ENCODE results near the gene GRID1.
"Not testable (repeated sequence)": the region's sequence is repeated elsewhere in the genome, so short reads cannot be mapped to it uniquely, and the experiment has no call there.

GRID1 gene

DNA sequence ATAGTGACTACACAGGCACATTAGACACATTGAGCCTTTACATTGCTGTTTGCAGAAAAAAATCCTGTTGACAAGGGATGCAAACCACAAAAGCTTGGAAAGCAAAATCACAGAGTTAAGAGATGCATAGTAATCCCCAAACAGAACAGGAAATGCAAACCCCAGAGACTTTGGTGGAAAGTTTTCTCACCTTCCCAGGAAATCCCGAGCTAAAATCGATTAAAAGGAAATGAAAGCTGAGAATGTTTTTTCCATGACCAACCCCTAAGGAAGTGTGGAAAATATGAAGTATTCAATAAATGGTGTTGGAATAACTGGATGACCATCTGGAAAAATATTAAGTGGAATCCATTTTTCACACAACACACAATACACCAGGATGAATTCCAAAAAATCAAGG, 598.7 kb downstream of the GRID1 start:
- no peak for DNase-seq

DNA sequence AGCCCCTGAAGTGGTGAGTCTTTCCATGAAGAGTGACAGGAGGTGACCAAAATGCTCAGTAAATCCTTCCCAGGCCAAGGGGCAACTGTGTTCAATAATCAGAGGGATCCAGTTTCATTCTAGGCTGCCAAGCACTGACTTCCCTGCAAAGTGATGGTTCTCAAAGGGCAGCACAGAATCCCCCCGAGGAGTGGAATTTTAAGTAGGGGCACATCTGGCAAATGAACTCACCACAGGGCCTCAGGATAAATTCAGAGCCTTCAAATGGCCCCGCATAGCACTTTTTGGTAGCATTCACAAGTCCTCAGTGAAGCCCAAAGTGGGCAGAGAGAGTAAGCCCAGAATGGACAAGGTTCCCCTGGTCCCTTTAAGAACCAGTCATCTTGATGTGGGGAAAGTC, 602.5 kb downstream of the GRID1 start:
- DNase-seq = no peak

DNA sequence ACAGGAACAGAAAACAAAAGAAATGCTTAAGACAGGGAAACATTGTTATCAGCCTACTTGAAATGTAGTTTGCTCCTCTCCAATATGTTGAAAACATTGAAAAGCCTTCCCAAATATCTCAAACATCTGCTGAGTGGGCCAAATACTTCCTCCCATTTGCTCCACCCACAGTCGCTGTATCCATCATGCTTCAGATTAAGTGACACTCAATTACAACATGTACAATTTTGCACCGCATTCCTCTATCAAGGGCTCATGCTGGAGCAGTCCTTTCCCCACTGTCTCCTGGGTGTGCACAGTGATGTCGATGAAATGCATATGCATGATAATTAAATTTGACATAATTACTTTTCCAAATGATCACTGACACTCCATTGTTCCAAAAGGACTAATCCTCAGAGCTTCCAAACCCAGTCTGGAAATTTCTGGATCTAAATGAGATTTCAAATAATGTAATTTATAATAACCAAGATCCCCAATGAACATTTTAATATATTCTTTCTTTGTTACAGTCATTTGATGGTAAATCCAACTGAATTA, 604.6 kb downstream of the GRID1 start:
- no peak for DNase-seq

DNA sequence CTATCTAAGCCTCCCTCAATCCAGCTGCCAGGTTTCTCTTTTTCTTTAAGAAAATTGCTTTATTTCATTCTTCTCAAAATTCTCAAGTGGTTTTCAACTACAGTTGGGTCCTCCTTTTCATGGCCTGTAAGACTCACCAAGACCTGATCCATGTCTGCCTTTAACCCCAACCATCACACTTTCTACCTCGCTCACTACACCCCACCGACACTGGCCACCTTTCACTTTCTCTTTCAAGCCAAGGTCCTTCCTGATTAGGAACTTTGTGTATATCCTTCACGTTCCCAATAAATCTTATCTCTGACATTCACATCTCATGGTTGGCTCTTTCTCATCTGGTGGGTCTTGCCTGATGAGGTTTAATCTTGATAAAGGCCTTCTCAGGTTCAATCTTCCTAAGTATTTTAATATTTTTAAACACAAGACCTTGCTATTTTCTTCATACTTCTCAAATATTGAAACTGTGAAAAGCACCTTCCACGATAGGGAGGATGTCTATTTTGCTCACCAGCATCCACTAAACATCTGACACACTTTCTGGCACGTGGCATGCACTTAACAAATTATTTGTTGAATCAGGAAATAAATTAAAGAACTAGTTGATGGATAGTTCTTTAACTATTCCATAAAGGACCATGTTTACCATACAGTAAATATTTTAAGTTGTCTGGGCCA, 624.8 kb downstream of the GRID1 start:
- peak in 1 of 5 experiments; percentile 57 for DNase-seq

DNA sequence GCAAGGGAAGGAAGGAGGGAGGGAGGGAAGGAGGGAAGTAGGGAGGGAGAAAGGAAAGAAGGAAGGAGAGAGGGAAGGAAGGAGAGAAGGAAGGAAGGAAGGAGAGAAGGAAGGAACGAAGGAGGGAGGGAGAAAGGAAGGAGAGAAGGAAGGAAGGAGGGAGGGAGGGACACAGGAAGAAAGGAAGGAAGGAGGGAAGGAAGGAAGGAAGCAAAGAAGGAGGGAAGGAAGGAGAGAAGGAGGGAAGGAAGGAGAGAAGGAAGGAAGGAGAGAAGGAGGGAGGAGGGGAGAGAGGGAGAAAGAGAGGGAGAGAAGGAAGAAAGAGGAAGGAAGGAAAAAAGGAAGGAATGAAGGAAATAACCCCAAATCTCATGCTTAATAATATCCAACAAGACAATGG, 630.6 kb downstream of the GRID1 start:
- DNase-seq = no peak

DNA sequence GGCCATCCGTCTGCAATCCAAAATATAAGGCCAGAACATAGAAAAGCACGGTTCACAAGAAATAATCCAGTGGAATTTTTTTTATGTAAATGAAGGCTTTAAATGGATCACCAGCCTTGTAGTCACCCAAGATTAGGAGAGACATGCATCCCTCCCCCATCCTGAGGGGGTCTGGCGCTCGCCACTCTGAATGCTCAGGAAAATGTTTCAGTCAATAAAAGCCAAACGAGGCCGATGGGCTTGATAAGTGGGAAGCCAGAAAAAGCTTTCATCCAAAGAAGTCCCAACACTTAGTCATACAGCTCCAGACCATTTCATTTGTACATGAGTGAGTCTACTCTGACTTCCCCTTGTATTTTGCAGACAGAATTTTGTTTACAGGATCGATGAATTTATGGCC, 631.8 kb downstream of the GRID1 start:
- DNase-seq = no peak

DNA sequence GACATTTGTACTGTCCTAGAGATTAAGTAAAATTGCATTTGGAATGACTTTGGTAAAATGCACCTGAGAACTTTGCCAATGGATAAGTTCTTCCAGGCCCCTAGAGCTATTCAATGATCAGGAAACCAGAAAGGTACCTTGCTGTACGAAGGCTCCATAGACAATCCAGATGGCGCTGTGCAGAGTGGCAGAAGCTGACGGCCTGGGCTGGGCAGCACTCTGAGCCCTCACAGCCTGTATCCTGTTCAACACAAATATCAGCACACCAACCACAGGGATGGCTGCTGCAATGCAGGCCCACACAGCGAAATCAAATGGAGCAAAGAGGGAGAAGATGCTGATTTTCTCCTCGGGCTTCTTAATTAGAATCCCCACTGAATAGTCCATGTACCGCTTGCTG, 642.4 kb downstream of the GRID1 start:
- no peak for DNase-seq

DNA sequence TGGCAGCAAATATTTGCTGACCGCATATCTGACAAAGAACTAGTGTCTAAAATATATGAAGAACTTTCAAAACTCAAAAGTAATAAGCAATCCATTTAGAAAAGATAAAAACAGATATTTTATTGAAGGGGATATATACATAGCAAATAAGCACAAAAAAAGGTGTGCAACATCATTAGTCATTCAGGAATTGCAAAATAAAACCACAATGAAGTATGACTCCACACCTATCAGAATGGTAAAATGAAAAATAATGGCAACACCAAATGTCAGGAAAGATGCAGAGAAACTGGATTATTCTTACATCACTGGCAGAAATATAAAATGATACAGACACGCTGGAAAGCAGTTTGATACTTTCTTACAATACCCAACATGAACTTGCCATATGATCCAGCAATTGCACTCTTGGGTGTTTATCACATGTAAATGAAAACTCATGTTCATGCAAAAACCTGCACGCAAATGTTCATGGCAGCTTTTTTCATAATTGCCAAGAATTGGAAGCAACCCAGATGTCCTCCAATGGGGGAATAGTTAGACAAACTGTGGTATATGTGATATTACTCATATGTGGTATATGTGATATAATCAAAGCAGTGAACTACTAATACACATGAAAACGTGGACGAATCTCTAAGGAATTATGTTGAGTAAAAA, 645.5 kb downstream of the GRID1 start:
- no peak for DNase-seq

DNA sequence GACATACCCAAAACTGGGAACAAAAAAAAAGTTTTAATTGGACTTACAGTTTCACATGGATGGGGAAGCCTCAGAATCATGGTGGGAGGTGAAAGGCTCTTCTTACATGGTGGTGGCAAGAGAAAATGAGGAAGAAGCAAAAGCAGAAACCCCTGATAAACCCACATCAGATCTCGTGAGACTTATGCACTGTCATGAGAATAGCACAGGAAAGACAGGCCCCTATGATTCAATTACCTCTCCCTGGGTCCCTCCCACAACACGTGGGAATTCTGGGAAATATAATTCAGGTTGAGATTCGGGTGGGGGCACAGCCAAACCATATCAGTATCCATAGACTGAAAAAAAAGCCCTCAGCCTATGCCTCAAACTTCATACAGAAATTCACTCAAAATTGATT, 647.2 kb downstream of the GRID1 start:
- DNase-seq = no peak

DNA sequence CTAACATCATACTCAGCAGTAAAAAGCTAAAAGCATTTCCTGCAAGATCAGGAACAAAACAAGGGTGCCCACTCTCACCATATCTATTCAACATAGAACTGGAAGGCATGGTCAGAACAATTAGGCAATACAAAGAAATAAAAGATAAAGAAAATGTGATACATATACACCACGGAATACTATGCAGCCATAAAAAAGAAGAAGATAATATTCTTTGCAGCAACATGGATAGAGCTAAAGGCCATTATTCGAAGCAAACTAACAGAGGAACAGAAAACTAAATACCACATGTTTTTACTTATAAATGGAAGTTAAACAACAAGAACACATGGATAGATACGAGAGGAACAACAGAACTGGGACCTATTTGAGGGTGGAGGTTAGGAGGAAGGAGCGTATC, 652.7 kb downstream of the GRID1 start:
- DNase-seq = no peak

DNA sequence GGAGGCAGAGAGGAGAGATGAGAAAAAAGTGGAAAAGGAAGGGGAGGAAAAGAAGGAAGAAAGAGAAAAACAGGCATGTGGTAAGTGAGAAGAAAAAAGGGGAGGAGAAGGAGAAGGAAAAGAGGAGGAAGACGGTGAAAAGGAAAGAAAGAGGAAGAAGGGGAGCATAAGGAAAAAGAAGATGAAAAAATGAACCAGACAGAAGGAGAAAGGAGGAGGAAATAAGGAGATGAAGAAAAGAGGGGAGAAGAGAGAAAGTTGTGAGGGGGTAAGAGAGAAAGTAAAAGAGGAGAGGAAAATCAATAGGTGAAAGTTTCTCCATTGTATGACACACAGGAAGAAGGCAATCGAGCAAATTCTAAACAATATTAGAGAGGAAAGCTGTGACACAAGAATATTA, 663.8 kb downstream of the GRID1 start:
- DNase-seq = no peak

DNA sequence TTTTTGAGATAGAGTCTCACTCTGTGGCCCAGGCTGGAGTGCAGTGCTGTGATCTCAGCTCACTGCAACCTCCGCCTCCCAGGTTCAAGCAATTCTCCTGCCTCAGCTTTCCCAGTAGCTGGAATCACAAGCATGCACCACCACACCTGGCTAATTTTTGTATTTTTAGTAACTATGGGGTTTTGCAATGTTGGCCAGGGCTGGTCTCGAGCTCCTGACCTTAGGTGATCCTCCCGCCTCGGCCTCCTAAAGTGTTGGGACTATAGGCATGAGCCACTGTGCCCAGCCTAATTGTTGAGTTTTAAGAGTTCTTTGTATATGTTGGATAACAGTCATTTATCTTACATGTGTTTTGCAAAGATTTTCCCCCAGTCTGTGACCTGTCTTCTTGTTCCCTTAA, 667.5 kb downstream of the GRID1 start:
- not testable (repeated sequence) for DNase-seq

DNA sequence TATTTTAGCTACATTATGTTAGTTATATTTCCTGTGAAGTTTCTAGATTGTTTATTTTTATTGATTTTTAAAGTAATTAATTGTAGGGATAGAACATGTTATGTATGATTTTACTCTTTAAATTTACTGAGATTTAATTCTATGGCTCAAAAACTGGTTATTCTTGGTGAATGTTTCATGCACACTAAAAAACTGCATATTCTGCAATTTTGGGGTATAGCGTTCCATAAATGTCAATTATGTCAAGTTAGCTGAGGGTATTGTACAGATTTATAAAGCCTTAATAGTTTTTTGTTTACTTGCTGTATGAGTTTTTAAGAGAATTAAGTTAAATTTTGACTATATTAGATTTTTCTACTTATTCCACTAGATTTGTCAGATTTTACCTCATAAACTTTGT, 669.7 kb downstream of the GRID1 start:
- no peak for DNase-seq

DNA sequence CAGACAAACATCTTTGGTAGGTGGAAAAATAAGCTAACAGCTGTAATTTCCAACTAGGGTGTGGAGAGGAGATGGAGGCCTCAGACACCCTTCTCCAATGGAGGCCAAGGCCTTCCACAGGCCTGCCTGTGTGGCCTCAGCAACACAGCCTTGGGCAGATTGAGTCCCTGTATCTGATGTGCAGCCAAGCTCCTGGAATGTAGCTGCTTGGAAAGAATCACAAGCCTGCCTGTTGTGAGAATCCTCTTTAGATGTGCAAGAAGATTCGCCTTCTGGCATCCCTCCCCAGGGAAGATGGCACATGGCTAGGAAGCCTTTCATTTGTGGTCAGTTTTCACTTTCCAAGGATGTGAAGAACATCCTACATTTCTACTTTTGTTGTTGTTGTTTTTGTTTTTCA, 684.0 kb downstream of the GRID1 start:
- DNase-seq = no peak

DNA sequence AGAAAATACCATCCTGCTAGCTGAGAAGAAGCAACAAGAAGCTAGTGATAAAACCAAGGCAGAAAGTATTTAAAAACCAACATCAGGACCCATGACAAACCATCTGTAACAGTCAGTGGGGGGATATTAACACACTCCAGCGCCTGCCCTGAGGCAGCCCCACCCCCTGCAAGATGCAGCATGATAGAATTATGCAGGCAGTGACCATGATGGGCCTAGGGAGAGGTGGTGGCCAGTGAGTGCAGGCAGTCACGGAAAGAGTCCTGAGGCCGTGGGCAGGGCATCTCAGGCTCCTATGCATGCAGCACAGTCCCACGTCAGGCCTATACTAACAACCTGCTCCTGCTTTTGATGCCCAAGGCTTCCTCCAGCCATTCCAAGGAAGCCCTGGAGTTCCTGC, 686.9 kb downstream of the GRID1 start:
- no peak for DNase-seq

DNA sequence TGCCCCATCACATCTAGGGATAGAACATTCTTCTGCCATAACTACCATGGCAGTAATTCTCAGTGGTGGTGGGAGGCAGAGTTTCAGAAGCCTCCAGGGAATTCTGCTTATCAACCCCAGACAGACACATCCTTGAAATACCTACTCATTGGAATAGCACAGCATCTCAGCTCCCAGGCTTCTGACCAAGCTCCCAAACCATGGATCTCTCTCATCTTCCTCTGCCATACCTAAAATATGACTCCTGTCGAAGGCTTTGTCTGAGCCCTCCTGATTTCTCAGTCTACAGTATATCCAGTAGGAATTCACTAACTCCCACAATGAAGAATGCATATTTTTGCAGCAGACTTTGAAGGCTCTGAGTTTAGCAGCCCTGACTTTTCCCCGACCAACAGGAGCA, 687.5 kb downstream of the GRID1 start:
- DNase-seq = no peak

DNA sequence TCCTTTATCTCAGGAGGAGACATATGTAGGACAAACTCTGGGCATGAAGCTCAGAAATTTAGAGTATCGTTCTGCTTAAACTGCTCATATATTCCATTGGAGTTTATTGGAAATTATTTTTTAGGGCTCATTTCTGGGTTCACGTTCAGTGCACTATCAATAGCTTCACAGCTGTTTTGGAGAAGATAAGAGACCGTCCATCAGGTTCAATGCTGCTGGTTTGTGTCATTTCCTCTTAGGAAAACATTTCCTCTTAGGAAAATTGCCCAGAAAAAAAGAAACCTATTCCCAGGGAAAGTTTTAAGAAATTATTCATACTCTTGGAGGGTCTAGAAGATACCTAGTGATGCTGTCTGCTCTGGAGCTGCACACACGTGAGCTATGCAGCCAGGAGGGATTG, 691.7 kb downstream of the GRID1 start:
- no peak for DNase-seq

DNA sequence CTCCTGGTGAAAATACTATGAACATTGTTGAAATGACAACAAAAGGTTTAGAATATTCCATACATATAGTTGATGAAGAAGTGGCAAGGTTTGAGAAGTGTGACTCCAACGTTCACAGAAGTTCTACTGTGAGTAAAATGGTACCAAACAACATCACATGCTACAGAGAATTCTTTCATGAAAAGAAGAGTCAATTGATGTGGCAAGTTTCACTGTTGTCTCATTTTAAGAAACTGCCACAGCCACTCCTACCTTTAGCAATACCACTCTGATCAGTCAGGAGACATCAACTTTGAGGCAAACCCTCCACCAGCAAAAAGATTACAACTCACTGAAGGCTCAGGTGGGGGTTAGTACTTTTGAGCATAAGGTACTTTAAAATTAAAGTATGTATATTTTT, 693.3 kb downstream of the GRID1 start:
- peak in 1 of 5 experiments; percentile 64 for DNase-seq

DNA sequence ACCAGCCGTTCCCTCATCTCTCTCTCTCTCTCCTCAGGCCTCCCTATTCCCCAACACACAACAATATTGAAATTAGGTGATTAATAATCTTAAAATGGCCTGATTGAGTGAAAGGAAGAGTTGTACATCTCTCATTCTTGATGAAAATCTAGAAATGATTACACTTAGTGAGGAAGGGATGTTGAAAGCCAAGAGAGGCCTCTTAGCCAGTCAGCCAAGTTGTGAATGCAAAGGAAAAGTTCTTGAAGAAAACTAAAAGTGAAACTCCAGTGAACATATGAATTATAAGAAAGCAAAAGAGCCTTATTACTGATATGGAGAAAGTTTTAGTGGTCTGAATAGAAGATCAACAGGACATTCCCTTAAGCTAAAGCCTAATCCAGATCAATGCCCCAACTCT, 695.1 kb downstream of the GRID1 start:
- peak in 1 of 5 experiments; percentile 58 for DNase-seq

DNA sequence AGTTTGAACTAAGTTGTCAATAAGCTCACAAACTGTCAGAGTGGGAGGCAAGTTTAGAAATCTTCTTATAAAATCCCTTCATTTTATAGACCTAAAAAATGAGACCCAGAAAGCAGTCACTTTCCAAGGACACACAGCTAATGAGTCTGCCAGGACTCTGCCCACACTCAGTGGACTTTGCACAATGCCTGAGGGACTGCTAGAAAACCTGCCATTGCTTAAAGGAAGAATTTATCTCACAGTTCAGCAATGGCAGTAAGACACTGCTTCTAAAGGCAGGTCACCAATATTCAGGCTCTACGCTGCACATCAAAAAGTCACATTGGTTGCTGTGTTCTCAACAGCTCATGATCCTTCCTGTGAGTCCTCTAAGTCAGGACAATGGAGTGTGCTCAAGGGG, 698.1 kb downstream of the GRID1 start:
- no peak for DNase-seq

DNA sequence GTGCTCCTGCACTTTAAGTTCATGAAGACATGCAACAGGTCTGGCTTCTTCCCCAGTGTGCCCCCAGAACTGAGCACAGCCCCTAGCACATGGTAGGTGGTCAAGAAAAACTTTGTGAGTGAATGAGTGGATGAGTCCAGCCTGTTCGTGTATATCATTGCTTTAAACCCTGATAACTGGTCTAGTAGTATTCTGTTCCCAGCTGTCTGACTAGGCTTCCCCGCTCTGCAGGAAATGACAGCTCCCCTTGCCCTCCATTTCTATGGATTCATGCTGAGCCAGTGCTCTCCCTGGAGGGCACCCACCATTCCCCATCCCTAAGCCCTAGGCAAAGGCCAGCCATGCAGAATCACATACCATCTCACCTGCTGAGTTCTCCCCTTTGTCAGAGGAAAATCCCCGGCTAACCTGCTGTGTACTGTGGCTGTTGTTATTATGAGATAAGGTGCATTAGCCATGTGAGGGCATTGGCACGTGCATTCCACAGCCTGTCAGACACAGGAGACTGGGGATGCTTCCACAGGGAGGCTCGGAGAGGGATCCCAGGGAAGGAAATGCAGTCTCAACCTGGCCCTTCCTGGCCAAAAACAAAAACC, 698.9 kb downstream of the GRID1 start:
- no peak for DNase-seq

DNA sequence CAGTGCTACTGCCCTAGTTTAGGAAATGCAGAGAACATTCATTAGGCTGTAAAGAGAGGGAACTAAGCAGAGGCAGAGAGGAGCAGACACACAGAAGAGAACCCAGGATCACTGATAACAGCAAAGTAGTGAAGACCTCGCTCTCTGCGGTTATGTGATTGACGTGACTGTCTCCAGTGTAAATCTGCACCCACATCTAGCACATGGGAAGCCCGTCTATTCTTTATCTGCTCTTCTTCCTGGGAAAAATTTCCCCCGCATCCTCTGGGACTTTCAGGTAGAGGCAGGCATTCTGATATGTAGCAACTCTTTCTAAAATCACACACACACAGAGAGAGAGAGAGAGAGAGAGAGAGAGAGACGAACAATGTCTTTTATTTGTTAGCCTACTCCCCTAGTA, 699.6 kb downstream of the GRID1 start:
- DNase-seq = no peak

DNA sequence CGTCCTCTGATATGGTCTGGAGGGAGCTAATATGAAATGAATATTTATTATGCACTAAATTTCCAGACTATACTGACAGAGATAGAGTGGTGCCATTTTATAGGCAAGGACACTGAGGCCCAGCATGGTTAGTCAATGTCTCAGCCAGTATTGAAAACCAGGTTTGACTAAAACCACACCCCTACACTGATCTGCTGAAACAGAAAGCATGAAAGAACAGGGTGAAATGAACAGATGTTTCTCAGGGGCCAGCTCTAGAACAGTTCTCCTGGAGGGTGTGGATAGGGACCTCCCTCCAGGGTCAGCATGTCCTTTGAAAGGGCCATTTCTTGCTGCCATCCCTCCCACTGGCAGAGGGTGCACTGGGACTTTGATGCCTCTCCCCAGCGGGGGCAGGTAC, 700.5 kb downstream of the GRID1 start:
- DNase-seq = peak in 1 of 5 experiments; percentile 4

DNA sequence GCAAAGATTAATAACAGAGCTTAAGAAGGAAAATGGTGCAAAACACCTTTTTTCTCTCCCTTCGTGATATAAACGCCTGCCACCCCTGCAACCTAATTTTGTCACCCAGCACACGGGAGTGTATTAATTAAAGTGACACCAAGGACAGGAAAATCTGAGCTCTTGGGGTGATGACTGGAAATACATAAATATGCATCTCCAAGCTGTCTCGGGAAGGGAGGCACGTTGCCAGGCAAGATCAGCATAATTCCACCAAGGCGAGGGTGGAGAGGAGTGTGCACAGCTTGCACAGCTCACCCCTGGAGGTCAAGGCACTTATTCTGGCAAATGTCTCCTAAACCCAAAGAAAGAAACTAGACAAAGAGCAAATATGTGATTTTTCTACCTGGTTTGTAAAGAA, 700.9 kb downstream of the GRID1 start:
- no peak for DNase-seq

Data from T-helper 2 cell (primary cell).